ENCODE measurements around the gene BYSL.

BYSL gene

DNA sequence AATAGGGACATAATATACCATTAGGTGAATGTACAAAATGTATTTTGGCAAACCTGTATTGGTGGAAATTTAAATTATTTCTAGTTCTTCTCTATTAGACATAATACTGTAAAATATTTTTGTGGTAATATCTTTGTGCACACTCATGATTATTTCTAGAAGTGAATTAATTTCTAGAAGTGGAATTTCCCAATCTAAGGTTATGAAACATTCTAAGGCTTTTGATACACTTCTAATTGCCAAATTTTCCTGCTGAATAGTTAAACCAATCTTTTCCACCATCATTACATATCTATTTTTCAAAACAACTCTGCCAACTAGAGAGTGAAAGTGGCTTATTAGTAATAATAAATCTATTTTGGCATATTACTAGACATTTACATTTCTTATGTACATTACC is 22.2 kb downstream of the BYSL start:
- no peak for DNase-seq

- DNase-seq, result no peak
These were observed 26.4 kb downstream of the BYSL start for GRCh38 chr6:41947581-41948220.

- DNase-seq, result no peak
These were observed 33.4 kb downstream of the BYSL start for GRCh38 chr6:41954668-41955067.

DNA sequence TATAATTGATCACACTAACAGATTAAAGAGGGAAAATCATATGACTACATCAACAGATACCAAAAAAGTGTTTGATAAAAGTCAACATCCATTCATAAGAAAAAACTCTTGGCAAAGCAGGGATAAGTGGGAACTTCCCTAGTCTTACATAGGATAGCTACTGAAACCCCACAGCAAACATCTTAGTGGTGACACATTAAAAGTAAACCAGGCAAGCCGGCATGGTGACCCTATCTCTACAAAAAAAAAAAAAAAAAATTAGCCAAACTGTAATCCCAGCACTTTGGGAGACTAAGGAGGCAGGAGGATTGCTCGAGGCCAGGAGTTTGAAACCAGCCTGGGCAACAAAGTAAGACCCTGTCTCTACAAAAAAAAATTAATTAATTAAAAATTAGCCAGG is 34.1 kb downstream of the BYSL start:
- no peak for DNase-seq

GRCh38 chr6:41957117-41957516 is 35.8 kb downstream of the BYSL start:
- DNase-seq, result no peak

- DNase-seq, result no peak
These were observed 36.9 kb downstream of the BYSL start for GRCh38 chr6:41958022-41958856.

- DNase-seq, result no peak
These were observed 38.7 kb downstream of the BYSL start for GRCh38 chr6:41960028-41960427.

DNA sequence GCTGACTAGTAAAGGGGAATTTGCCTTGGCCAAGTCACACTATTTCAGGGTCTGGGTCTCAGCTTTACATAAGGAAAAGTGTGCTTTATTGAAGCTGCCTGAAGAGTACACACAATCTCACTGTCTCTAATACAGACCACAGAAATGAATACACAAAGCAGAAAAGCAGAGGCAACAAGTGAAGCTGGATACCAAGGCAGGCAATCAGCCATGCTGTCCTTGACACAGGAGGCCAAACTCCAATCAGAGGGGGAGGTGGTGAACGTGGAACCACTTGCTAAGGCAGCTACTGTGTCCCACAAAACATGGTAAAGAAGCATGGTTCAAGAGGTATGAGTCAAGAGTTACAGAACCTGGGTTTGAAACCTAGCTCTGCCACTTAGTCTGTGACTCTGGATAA is 42.1 kb downstream of the BYSL start:
- no peak for DNase-seq

GRCh38 chr6:41964201-41964887 is 43.0 kb downstream of the BYSL start:
- DNase-seq, result no peak

DNA sequence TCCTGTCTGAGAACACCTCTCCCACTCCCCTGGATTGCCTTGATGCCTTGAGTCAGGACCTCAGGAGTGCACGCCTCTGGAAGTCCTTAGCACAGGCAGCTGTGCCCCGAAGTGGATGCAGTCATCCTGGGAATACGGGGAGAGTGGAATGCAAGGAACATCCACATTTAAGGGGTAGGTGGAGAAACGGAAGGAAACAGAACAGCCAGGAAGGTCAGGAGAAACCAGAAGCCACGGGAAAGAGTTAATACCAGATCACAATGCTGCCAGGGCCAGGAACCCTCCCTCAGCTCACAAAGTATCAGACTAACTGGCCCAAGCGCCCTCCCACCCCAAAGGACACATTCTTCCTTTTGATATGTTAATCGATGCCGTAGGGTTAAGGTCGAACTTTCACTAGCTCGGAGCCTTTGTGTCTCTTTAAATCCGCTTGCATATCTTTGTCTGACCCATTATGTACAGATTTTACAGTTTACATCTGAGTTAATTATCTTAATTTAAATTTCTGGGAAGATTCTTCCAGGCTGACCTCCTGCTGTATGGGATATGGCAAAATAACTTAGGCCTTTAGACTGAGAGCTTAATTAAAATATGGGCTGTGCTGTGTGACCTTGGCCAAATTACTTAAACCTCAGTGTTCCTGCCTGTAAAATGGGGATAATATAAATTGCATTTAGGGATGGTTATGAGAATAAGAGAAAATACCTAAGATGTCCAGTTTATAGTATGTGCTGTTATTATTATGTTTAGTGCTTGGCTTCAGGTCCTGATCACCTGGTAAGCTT is 44.3 kb downstream of the BYSL start:
- DNase-seq, result no peak

GRCh38 chr6:41966214-41966920 is 45.1 kb downstream of the BYSL start:
- no peak for DNase-seq

GRCh38 chr6:41966961-41967311 is 45.6 kb downstream of the BYSL start:
- DNase-seq, result no peak

DNA sequence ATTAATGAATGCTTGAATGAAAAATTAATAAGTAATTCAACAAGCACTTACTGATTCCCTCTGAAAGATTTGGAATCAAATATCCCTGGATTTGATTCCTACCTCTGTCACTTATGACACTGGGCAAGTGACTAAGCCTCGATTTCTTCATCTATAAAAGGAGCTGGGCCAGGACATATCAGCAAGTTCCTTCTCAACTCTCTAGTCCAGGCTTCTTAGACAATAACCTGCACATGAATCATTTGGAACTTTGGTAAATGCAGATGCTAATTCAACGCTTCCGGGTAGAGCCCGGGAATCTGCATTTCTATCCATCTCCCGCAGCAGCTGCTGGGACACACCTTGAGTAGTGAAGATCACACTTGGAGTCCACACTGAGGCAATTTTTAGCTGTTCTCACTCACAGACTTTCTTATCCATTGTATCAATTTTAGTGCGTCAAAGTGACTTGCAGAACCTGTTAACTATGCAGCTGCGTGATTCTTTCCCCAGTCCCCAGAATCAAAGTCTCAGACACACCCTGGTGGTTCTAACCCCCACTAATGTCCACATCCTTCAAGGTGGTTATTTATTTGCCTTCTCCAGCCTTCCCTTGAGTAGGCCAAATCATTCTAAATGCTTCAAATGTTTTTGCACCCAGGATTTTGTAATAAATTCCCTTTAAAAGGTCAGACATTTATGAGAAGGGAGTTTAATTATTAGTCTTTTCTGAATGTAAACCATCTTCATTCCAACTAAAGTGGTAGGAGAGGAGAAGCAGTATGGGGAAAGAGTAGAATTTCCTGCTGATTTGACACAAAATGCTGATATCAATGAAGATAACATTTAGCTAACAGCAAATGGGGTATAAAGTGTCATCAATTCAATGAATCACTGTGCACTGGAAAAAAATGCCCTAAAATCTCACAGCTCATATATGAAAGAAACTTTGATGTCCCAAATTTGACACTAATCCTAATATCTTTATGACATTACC is 46.3 kb downstream of the BYSL start:
- DNase-seq, result no peak

- no peak for DNase-seq
These were observed 49.1 kb downstream of the BYSL start for GRCh38 chr6:41970436-41970846.

GRCh38 chr6:41972826-41973225 is 51.5 kb downstream of the BYSL start:
- DNase-seq, result no peak

DNA sequence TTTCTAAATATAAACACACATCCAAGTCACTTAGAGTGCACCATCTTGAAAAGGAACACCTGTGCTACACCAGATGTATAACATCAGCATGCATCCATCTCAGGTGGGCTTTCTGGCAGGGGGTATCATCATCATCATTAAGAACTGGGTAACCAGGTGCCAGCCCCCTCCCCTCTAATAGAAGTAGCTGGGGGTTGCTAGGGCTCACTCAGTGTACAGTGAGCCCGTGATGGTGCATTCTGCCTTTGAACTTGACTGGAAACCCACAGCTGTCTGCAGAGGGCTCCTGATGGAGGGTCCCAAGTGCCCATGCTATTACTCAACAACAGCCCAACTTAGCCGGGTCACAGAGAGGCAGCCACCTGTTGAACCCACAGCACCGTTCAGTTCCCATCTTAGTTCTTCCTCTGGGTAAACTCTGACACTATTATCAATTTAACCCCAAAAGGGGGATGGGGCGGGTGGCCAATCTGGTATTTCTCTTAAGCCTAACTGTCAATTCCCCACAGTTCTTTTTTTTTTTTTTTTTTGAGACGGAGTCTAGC is 53.1 kb downstream of the BYSL start:
- no peak for DNase-seq

DNA sequence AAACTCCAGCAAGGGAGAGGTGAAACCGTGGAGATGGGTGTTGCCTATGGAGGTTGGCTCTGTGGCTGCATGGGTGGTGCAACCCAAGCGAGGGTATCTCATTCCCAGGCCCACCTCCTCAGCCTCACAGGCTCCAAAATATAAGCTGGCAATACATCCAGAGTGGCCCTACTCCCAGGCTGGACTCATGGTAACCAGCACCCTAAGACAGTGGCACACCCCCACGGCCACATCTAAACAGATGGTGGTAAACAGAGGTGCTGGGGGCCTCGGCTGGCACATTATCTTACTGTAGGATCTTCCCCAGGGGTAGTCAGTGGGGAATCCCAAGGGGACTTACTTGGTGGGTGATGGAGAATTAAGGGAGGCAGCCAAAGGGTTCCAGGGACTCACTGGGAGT is 54.0 kb downstream of the BYSL start:
- no peak for DNase-seq

DNA sequence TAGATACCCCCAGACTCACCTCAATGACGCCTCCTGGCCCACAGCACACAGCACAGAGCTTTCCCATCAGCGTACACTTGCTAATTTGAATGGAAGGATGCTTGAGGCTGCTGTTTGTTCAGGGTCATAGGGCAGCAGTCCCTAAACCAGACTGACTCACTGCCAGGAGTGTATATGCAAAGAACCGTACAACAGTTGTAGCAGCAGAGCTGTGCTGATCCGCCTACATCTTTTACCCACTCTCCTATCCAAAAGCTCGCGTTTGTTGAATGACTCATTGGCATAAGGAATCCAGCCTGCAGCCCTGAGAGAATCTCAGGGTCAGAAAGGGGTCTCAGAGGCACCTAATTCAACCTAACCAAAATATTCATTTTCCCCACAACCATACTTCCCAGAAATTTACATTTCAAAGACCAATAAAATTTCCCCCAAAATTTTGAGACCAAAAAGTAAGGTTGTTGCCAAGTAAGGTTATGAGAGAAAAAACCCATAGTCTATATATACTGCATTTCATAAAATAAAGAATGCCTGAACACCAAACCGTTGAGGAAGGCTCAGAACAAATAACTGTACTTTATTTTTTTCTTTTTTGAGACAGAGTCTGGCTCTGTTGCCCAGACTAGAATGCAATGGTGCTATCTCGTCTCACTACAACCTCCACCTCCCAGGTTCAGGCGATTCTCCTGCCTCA is 55.6 kb downstream of the BYSL start:
- DNase-seq, result no peak

Measured in NCI-H1417 (cell line).